DND-41 (cell line): ENCODE results near the gene TMEM190.

ENCODE experiments used
- EZH2 ChIP-seq: IDR thresholded peaks from 3 replicates; pipeline ENCODE4 v1.6.1; 2012; ENCODE audit warnings: borderline replicate concordance, low read depth, mild to moderate bottlenecking, moderate library complexity, low read length, inconsistent platforms; ENCODE audit not compliant: severe bottlenecking
- TF ChIP-seq, protein P1 (sequence below): IDR thresholded peaks from 2 replicates; pipeline ENCODE4 v1.5.1; 2012; ENCODE audit warnings: borderline replicate concordance, low read length, moderate library complexity, mild to moderate bottlenecking; ENCODE audit not compliant: poor library complexity, severe bottlenecking; ENCODE audit errors: extremely low read depth

DNA sequence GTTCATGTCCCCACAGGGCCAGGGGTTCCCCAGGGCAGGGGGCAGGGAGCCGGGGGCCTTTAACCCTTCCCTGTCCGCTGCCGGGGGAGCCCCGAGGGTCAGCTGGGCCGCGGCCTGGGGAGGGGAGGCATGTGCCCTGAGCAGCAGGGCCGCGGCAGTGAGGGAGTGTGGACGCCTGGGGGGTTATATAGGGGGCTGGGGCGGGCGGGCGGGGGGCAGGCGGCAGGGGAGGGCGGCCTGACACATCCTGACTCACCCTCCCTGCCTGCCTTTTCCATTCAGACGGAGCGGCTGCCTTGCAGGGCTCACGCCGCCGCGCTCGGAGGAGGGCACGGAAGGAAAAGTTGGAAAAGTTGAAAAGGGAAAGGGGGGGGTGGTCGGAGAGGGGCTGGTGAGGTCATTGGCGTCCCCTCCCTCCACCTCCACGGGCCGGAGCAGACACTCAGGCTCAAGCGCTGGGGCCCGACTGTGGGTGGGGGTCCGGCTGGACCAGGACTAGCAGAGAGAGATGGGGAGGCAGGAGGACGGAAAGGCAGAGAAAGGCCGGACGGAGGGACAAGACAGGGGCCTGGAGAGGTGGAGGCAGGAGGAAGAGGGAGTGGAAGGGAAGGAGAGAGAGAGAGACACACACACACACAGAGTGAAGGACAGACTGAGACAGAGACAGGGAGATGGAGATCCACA is 6.2 kb upstream of the TMEM190 start, which contains the start of gene IL11:
- TF ChIP-seq, protein P1, sequence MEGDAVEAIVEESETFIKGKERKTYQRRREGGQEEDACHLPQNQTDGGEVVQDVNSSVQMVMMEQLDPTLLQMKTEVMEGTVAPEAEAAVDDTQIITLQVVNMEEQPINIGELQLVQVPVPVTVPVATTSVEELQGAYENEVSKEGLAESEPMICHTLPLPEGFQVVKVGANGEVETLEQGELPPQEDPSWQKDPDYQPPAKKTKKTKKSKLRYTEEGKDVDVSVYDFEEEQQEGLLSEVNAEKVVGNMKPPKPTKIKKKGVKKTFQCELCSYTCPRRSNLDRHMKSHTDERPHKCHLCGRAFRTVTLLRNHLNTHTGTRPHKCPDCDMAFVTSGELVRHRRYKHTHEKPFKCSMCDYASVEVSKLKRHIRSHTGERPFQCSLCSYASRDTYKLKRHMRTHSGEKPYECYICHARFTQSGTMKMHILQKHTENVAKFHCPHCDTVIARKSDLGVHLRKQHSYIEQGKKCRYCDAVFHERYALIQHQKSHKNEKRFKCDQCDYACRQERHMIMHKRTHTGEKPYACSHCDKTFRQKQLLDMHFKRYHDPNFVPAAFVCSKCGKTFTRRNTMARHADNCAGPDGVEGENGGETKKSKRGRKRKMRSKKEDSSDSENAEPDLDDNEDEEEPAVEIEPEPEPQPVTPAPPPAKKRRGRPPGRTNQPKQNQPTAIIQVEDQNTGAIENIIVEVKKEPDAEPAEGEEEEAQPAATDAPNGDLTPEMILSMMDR, result no peak
- no peak for TF ChIP-seq EZH2
